Measurements from ENCODE around the gene MLLT3. TPM values are rescaled to one million over a fixed set of nuclear protein-coding genes. Genes with fewer than 3 reads are reported as not detected.

Gene MLLT3
- total and polyA plus RNA-seq, 2 experiments from 2014 or later: 13.7 to 39.2 TPM

DNA sequence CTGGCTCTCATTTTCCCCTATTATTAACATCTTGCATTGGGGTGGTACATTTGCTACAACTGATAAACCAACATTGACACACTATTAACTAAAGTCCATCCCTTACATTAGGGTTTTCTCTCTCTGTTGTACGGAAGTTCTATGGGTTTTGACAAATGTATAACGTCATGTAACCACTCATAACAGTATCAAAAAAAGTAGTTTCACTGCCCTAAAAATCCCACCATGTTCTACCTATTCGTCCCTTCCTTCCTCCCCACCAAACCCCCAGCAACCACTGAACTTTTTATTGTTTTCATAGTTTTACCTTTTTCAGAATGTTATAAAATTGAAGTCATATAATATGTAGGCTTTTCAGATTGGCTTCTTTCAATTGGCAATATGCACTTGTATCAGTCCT lies 40.1 kb downstream of the MLLT3 start:
- no peak overlapping the region for H3K27ac ChIP-seq
- no peak for DNase-seq (ENCODE audit: low spot score)
- H2AFZ ChIP-seq: no peak overlapping the region
- peaks cover 2% of the 10 kb centered on the region for H3K4me1 ChIP-seq (ENCODE audit: insufficient read depth)
- H3K9me2 ChIP-seq (replicated peaks; ENCODE audit: insufficient read depth): no peaks in the 10 kb centered on the region
- no peaks in the 10 kb centered on the region for H4K20me1 ChIP-seq (ENCODE audit: insufficient read depth, poor library complexity, severe bottlenecking)
- TF ChIP-seq EZH2 (IDR thresholded peaks at IDR 0.05; ENCODE audit: borderline replicate concordance): no peak
- no peak for TF ChIP-seq CTCF (IDR thresholded peaks at IDR 0.05; ENCODE audit: poor library complexity)
- no peak for TF ChIP-seq EZH2phosphoT487 (IDR thresholded peaks at IDR 0.05; ENCODE audit: low read depth, severe bottlenecking, unreplicated experiment)
- H3K9me3 ChIP-seq (ENCODE audit: low read depth): no peaks in the 10 kb centered on the region
- no peaks in the 10 kb centered on the region for H3K27me3 ChIP-seq
- H3K79me2 ChIP-seq: peaks cover 85% of the 10 kb centered on the region
- H3K4me3 ChIP-seq: no peak overlapping the region
- WGBS (ENCODE audit: low lambda C conversion rate, missing lambda C conversion rate): 94% methylated on average over 3 of the region's 3 CpGs
- H3K4me2 ChIP-seq: no peak overlapping the region
- no peaks in the 10 kb centered on the region for H3K36me3 ChIP-seq (replicated peaks; ENCODE audit: insufficient read depth, low read depth)

GRCh38 chr9:20580673-20581072 lies 41.6 kb downstream of the MLLT3 start:
- Histone ChIP-seq H3K4me2 (no peak overlapping the region), H3K27ac (no peak overlapping the region), H3K4me1 (ENCODE audit: insufficient read depth) (peaks cover 2% of the 10 kb centered on the region), H2AFZ (no peak overlapping the region), H3K36me3 (replicated peaks; ENCODE audit: insufficient read depth, low read depth) (no peaks in the 10 kb centered on the region), H3K4me3 (no peak overlapping the region), H3K27me3 (no peaks in the 10 kb centered on the region), H3K9me2 (replicated peaks; ENCODE audit: insufficient read depth) (no peaks in the 10 kb centered on the region), H4K20me1 (ENCODE audit: insufficient read depth, poor library complexity, severe bottlenecking) (no peaks in the 10 kb centered on the region), H3K9me3 (ENCODE audit: low read depth) (no peaks in the 10 kb centered on the region), H3K79me2 (peaks cover 81% of the 10 kb centered on the region)
- no peak for DNase-seq (ENCODE audit: low spot score)
- WGBS (ENCODE audit: low lambda C conversion rate, missing lambda C conversion rate): 77% methylated on average over 2 of the region's 2 CpGs
- TF ChIP-seq CTCF (IDR thresholded peaks at IDR 0.05; ENCODE audit: poor library complexity) (no peak), EZH2 (IDR thresholded peaks at IDR 0.05; ENCODE audit: borderline replicate concordance) (no peak), EZH2phosphoT487 (IDR thresholded peaks at IDR 0.05; ENCODE audit: low read depth, severe bottlenecking, unreplicated experiment) (no peak)

- TF ChIP-seq EZH2 (IDR thresholded peaks at IDR 0.05; ENCODE audit: borderline replicate concordance) (no peak), EZH2phosphoT487 (IDR thresholded peaks at IDR 0.05; ENCODE audit: low read depth, severe bottlenecking, unreplicated experiment) (no peak), CTCF (IDR thresholded peaks at IDR 0.05; ENCODE audit: poor library complexity) (no peak)
- Histone ChIP-seq H3K27ac (no peak overlapping the region), H2AFZ (no peak overlapping the region), H3K9me3 (ENCODE audit: low read depth) (no peaks in the 10 kb centered on the region), H3K4me3 (no peak overlapping the region), H3K36me3 (replicated peaks; ENCODE audit: insufficient read depth, low read depth) (no peaks in the 10 kb centered on the region), H3K4me1 (ENCODE audit: insufficient read depth) (peaks cover 2% of the 10 kb centered on the region), H3K4me2 (no peak overlapping the region), H4K20me1 (ENCODE audit: insufficient read depth, poor library complexity, severe bottlenecking) (no peaks in the 10 kb centered on the region), H3K79me2 (peaks cover 83% of the 10 kb centered on the region), H3K27me3 (no peaks in the 10 kb centered on the region), H3K9me2 (replicated peaks; ENCODE audit: insufficient read depth) (no peaks in the 10 kb centered on the region)
- 93% methylated on average over 2 of the region's 2 CpGs for WGBS (ENCODE audit: low lambda C conversion rate, missing lambda C conversion rate)
- no peak for DNase-seq (ENCODE audit: low spot score)
Observed at GRCh38 chr9:20579524-20580314, 42.6 kb downstream of the MLLT3 start.
